DOHH2 (cell line): ENCODE results near the gene TRAK2.

Experiments used
- EZH2phosphoT487 ChIP-seq: fragments of 200-600 bp; sonication (generic); IDR thresholded peaks from 2 replicates; pipeline ENCODE4 v1.6.1; 2017; ENCODE audit warnings: borderline replicate concordance, mild to moderate bottlenecking, antibody characterized with exemption, low read length, moderate library complexity, mixed read lengths
- TF ChIP-seq, protein P1 (sequence below): fragments of 200-600 bp; sonication (generic); IDR thresholded peaks from one replicate; pipeline ENCODE4 v1.5.1; 2014; ENCODE audit warnings: antibody characterized with exemption, mild to moderate bottlenecking, low read depth, low read length; ENCODE audit not compliant: poor library complexity, severe bottlenecking

DNA sequence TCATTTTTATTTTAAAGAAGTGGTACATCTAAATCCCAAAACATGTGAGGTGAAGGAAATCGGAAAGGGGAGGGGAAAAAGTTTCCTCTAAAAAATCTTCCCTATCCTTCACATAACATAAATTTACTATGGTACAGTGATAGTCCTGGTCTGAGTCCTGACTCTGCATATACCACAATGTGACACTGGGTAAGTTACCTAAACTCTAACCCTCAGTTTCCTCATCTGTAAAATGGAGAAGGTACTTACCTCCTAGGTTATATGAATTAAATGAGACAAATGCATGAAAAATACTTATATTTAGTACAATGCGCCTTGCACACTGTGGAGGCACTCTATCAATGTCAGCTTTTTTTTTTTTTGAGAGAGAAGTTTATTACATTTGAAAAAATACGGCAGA is 42.3 kb downstream of the TRAK2 start:
- TF ChIP-seq, protein P1, sequence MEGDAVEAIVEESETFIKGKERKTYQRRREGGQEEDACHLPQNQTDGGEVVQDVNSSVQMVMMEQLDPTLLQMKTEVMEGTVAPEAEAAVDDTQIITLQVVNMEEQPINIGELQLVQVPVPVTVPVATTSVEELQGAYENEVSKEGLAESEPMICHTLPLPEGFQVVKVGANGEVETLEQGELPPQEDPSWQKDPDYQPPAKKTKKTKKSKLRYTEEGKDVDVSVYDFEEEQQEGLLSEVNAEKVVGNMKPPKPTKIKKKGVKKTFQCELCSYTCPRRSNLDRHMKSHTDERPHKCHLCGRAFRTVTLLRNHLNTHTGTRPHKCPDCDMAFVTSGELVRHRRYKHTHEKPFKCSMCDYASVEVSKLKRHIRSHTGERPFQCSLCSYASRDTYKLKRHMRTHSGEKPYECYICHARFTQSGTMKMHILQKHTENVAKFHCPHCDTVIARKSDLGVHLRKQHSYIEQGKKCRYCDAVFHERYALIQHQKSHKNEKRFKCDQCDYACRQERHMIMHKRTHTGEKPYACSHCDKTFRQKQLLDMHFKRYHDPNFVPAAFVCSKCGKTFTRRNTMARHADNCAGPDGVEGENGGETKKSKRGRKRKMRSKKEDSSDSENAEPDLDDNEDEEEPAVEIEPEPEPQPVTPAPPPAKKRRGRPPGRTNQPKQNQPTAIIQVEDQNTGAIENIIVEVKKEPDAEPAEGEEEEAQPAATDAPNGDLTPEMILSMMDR = no peak
- TF ChIP-seq EZH2phosphoT487 = no peak
